ENCODE results near the gene KCNG2. TPM values are rescaled to one million over a fixed set of nuclear protein-coding genes. Genes with fewer than 3 reads are reported as not detected.

The KCNG2 gene
- total and polyA plus RNA-seq, 2 of the 8 experiments (the other 6 are each of a cell fraction or from before 2014, with no cell fraction given), result 0.19 to 0.74 TPM

DNA sequence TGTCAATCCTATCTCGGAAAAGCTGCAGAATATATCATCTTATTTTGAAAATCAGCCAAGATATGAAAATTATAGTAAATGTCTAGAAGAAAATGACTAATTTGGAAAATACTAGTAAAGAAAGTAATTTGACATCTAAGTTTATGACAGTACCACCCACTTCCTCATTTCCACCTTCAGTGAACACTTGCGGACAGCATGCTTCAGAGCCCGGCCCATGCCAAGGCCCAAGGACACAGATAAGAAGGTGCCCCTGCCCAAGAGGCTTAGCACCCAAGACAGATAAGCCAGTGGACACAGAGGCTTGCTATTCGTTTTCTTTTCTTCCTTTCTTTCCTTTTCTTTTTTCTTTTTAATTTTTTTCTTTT is 4.8 kb upstream of the KCNG2 start (continued):
- TF ChIP-seq GABPA (IDR thresholded peaks at IDR 0.05; ENCODE audit: borderline replicate concordance, insufficient read depth, low read length) (no peak), YY1 (IDR thresholded peaks at IDR 0.05; ENCODE audit: low read depth, low read length) (no peak), SP4 (IDR thresholded peaks at IDR 0.05; ENCODE audit: low read length) (no peak), SIX5 (IDR thresholded peaks at IDR 0.05; ENCODE audit: low read depth, low read length) (no peak)

All from H1 (cell line).